ENCODE data around the gene ZNF319. TPM values are rescaled to one million over a fixed set of nuclear protein-coding genes. Genes with fewer than 3 reads are reported as not detected.
"Not testable (repeated sequence)": the region's sequence is repeated elsewhere in the genome, so short reads cannot be mapped to it uniquely, and the experiment has no call there.

The ZNF319 gene
- total RNA-seq, 2 donors from 2014 or later = 3.3 to 4.7 TPM

DNA sequence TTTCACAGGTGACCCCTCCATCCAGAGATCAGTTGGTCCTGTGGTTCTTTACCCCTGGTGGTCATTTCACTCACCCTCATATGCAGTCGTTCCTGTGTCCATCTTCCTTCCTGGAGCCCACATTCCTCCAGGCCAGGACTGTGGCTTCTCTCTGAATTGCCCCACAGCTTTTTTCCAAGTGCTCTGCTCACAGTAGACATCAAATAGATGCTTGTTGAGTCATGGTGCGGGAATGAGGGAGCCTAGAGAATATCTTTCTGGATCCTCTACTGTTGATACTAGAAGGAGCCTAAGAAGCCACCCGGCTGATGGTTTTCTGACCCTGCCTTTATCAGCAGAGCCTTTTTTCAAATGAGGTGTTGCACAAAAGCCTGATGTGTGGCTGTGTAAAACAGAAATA is 11.2 kb upstream of the ZNF319 start:
- TF ChIP-seq, protein P1, sequence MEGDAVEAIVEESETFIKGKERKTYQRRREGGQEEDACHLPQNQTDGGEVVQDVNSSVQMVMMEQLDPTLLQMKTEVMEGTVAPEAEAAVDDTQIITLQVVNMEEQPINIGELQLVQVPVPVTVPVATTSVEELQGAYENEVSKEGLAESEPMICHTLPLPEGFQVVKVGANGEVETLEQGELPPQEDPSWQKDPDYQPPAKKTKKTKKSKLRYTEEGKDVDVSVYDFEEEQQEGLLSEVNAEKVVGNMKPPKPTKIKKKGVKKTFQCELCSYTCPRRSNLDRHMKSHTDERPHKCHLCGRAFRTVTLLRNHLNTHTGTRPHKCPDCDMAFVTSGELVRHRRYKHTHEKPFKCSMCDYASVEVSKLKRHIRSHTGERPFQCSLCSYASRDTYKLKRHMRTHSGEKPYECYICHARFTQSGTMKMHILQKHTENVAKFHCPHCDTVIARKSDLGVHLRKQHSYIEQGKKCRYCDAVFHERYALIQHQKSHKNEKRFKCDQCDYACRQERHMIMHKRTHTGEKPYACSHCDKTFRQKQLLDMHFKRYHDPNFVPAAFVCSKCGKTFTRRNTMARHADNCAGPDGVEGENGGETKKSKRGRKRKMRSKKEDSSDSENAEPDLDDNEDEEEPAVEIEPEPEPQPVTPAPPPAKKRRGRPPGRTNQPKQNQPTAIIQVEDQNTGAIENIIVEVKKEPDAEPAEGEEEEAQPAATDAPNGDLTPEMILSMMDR (IDR thresholded peaks at IDR 0.05) = no peak
- TF ChIP-seq POLR2A (IDR thresholded peaks at IDR 0.05) = no peak
- intact Hi-C loops (cut with DNase I) = loop anchor here (10.0 kb wide), 1 partner anchor 437 kb away; no protein-coding TSS in a partner anchor
- WGBS, 2 donors = 70 to 75% methylated on average over 3 of the region's 3 CpGs

DNA sequence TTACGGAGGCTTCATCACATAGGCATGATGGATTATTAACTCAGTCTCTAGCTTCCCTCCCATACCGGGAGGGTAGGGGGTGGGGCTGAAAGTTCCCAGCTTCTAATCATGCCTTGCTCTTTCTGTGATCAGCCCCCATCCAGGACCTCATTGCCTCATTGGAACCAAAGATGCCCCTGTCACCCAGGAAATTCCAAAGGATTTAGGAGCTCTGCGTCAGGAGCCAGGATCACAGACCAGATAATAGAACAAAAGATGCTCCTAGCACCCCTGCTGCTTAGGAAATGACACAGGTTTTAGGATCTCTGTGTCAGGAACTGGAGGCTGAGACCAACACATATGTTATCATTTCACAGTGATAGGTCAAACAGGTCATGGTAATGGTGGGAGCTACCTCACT is 10.4 kb upstream of the ZNF319 start:
- H3K27ac ChIP-seq = no peak overlapping the region
- intact Hi-C loops (cut with DNase I) = loop anchor here (10.0 kb wide), 1 partner anchor 436 kb away; no protein-coding TSS in a partner anchor
- no peaks in the 10 kb centered on the region for H3K27me3 ChIP-seq
- WGBS, 2 donors = 60 to 72% methylated on average over 3 of the region's 3 CpGs
- DNase-seq = no peak
- ATAC-seq = no peak
- H3K4me1 ChIP-seq = no peaks in the 10 kb centered on the region
- H3K9me3 ChIP-seq = no peaks in the 10 kb centered on the region
- TF ChIP-seq, protein P1 (IDR thresholded peaks at IDR 0.05) = no peak
- TF ChIP-seq POLR2A (IDR thresholded peaks at IDR 0.05) = no peak
- peaks cover 0 to 7% of the 10 kb centered on the region in 2 donors for H3K36me3 ChIP-seq (replicated peaks in 1 of 2; ENCODE audit: insufficient read depth in 1 of 2, low read depth in 2 of 2)
- H3K4me3 ChIP-seq = no peak overlapping the region

More for the DNA sequence above, 11.2 kb upstream of the ZNF319 start:
- no peak for ATAC-seq
- Histone ChIP-seq H3K27ac (no peak overlapping the region), H3K36me3 (replicated peaks in 1 of 2; ENCODE audit: insufficient read depth in 1 of 2, low read depth in 2 of 2) (peaks cover 0 to 7% of the 10 kb centered on the region in 2 donors), H3K9me3 (no peaks in the 10 kb centered on the region), H3K4me1 (peaks cover 2% of the 10 kb centered on the region), H3K27me3 (no peaks in the 10 kb centered on the region), H3K4me3 (no peak overlapping the region)
- DNase-seq = no peak

DNA sequence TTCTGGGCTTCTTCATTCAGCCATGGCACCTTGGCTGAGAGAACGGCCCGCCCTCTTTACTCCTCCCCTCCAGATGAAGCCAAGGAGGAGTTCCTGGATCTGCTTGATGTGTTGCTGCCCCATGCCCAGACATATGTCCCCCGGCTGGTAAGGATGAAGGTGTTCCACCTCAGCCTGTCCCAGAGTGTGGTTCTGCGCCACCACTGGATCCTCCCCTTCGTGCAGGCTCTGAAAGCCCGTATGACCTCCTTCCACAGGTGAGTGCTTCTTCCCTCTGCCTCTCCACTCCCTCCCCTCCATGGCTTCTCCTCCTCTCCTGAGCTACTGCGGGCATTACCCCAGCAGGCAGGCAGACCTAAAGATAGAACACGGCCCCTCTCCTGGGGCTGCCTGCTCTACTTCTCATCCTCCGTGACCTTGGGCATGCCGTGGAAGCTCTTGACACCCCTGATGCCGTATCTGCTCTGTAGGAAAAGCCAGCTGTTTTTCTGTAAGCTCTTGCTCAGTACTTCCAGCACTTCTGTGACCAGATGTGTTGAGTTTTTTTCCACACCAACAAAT is 9.5 kb upstream of the ZNF319 start:
- intact Hi-C loops (cut with DNase I) = loop anchor here (10.0 kb wide), 1 partner anchor 435 kb away; no protein-coding TSS in a partner anchor
- no peak for DNase-seq
- peaks cover 0 to 7% of the 10 kb centered on the region in 2 donors for H3K36me3 ChIP-seq (replicated peaks in 1 of 2; ENCODE audit: insufficient read depth in 1 of 2, low read depth in 2 of 2)

DNA sequence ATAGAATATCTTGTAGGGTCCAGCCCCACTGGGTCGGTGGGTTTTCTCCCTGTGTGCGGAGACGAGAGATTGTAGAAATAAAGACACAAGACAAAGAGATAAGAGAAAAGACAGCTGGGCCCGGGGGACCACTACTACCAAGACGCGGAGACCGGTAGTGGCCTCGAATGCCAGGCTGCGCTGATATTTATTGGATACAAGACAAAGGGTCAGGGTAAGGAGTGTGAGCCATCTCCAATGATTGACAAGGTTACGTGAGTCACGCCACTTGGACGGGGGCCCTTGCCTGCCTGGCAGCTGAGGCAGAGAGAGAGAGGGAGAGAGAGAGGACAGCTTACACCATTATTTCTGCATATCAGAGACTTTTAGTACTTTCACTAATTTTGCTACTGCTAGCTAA is 4.3 kb upstream of the ZNF319 start:
- intact Hi-C loops (cut with DNase I); H3K9me3 ChIP-seq; H3K4me3 ChIP-seq; ATAC-seq; H3K36me3 ChIP-seq (replicated peaks in 1 of 2; ENCODE audit: insufficient read depth in 1 of 2, low read depth in 2 of 2); H3K27me3 ChIP-seq: not testable (repeated sequence)
- DNase-seq = peak; percentile 64 to 84 (median 70)
- 53 to 56% methylated on average over 12 of the region's 12 CpGs for whole genome bisulfite sequencing, 2 donors
- peaks cover 18% of the 10 kb centered on the region for H3K4me1 ChIP-seq
- peak overlapping the region in 2 of 4 donors; percentile 14 to 66 for H3K27ac ChIP-seq

More for the DNA sequence above, 9.5 kb upstream of the ZNF319 start:
- no peak overlapping the region for H3K4me3 ChIP-seq
- H3K9me3 ChIP-seq = no peaks in the 10 kb centered on the region
- H3K27ac ChIP-seq = no peak overlapping the region
- TF ChIP-seq, protein P1 (IDR thresholded peaks at IDR 0.05) = no peak
- no peak for TF ChIP-seq POLR2A (IDR thresholded peaks at IDR 0.05)
- no peaks in the 10 kb centered on the region for H3K27me3 ChIP-seq
- ATAC-seq = no peak
- peaks cover 3% of the 10 kb centered on the region for H3K4me1 ChIP-seq
- 90 to 91% methylated on average over 11 of the region's 11 CpGs for whole genome bisulfite sequencing, 2 donors

DNA sequence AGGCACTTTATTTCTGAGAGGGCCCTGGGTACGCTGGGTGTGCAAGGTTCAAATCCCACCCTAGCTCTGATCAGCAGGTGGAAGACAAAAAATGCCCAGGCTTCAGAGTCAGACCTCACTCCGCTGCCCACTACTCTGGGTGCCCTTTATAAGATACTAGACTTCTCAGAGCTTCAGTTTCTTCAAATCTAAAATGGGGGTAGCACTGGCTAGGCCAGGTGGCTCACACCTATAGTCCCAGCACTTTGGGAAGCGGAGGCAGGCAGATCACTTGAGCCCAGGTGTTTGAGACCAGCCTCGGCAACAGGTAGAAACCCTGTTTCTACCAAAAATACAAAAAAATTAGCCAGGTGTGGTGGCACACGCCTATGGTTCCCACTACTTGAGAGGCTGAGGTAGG is 2.5 kb upstream of the ZNF319 start:
- 94 to 97% methylated on average over 5 of the region's 5 CpGs for WGBS, 2 donors
- no peak for TF ChIP-seq POLR2A (IDR thresholded peaks at IDR 0.05)
- TF ChIP-seq, protein P1 (IDR thresholded peaks at IDR 0.05) = no peak
- Histone ChIP-seq H3K36me3 (replicated peaks in 1 of 2; ENCODE audit: insufficient read depth in 1 of 2, low read depth in 2 of 2) (no peaks in the 10 kb centered on the region), H3K27me3 (no peaks in the 10 kb centered on the region), H3K4me1 (peaks cover 30% of the 10 kb centered on the region), H3K4me3 (no peak overlapping the region), H3K27ac (no peak overlapping the region), H3K9me3 (no peaks in the 10 kb centered on the region)
- DNase-seq = no peak
- intact Hi-C loops (cut with DNase I) = no loop called here
- ATAC-seq = no peak
